H9 (cell line): ENCODE results near the gene CDR2. TPM values are rescaled to one million over a fixed set of nuclear protein-coding genes. Genes with fewer than 3 reads are reported as not detected.
A peak's percentile ranks its signal among the peaks of the same experiment; 100 is the strongest.

Experiments
- DNase-seq: peaks from one replicate; pipeline ENCODE4 v3.0.0-alpha.2; 2017
- H2AFZ ChIP-seq: one replicate; pipeline ENCODE4 v1.6.1; 2013; ENCODE audit warnings: mild to moderate bottlenecking, low read length, control low read depth, moderate library complexity
- H2AK5ac ChIP-seq: 2 replicates; pipeline ENCODE4 v1.6.1; 2013; ENCODE audit warnings: low read length, control low read depth, mixed read lengths; ENCODE audit not compliant: insufficient read length
- H2BK120ac ChIP-seq: one replicate; pipeline ENCODE4 v1.6.1; 2013; ENCODE audit warnings: low read depth, mild to moderate bottlenecking, low read length, control low read depth, inconsistent platforms; ENCODE audit not compliant: poor library complexity, severe bottlenecking
- H2BK12ac ChIP-seq: 2 replicates; pipeline ENCODE4 v1.6.1; 2013; ENCODE audit warnings: low read length, control low read depth, mixed read lengths, low read depth; ENCODE audit not compliant: insufficient read length
- H2BK15ac ChIP-seq: 2 replicates; pipeline ENCODE4 v1.6.1; 2013; ENCODE audit warnings: low read depth, low read length, control low read depth
- H2BK20ac ChIP-seq: one replicate; pipeline ENCODE4 v1.6.1; 2013; ENCODE audit warnings: low read depth, mild to moderate bottlenecking, low read length, control low read depth, inconsistent platforms; ENCODE audit not compliant: poor library complexity, severe bottlenecking
- H2BK5ac ChIP-seq: 2 replicates; pipeline ENCODE4 v1.6.1; 2013; ENCODE audit warnings: low read length, control low read depth, mixed read lengths; ENCODE audit not compliant: insufficient read length
- H3K14ac ChIP-seq: 2 replicates; pipeline ENCODE4 v1.6.1; 2013; ENCODE audit warnings: low read length, control low read depth; ENCODE audit not compliant: insufficient read depth
- H3K18ac ChIP-seq: 2 replicates; pipeline ENCODE4 v1.6.1; 2013; ENCODE audit warnings: low read depth, mild to moderate bottlenecking, mixed read lengths, low read length, control low read depth; ENCODE audit not compliant: insufficient read length
- H3K23ac ChIP-seq: 2 replicates; pipeline ENCODE4 v1.6.1; 2013; ENCODE audit warnings: low read length, control low read depth, mixed read lengths, low read depth; ENCODE audit not compliant: insufficient read length
- H3K23me2 ChIP-seq: 2 replicates; pipeline ENCODE4 v1.6.1; 2013; ENCODE audit warnings: low read depth, mild to moderate bottlenecking, mixed read lengths, low read length, control low read depth; ENCODE audit not compliant: insufficient read length, poor library complexity, severe bottlenecking
- H3K27ac ChIP-seq: 2 replicates; pipeline ENCODE4 v1.5.1; 2013; ENCODE audit warnings: low read length, control low read depth, mixed read lengths, low read depth; ENCODE audit not compliant: insufficient read length
- H3K27me3 ChIP-seq: 2 replicates; pipeline ENCODE4 v1.6.1; 2013; ENCODE audit warnings: low read length, control low read depth, inconsistent platforms; ENCODE audit not compliant: insufficient read depth
- H3K4ac ChIP-seq: 2 replicates; pipeline ENCODE4 v1.6.1; 2013; ENCODE audit warnings: low read depth, mild to moderate bottlenecking, control low read depth, inconsistent platforms, low read length, moderate library complexity
- H3K4me1 ChIP-seq: 2 replicates; pipeline ENCODE4 v1.6.1; 2013; ENCODE audit warnings: low read length, control low read depth, inconsistent platforms; ENCODE audit not compliant: insufficient read depth
- H3K4me2 ChIP-seq: 2 replicates; pipeline ENCODE4 v1.6.1; 2013; ENCODE audit warnings: low read length, control low read depth, mixed read lengths; ENCODE audit not compliant: insufficient read length, insufficient read depth
- H3K56ac ChIP-seq: 2 replicates; pipeline ENCODE4 v1.6.1; 2013; ENCODE audit warnings: low read depth, mild to moderate bottlenecking, mixed read lengths, low read length, control low read depth; ENCODE audit not compliant: insufficient read length
- H3K79me1 ChIP-seq: 2 replicates; pipeline ENCODE4 v1.6.1; 2013; ENCODE audit warnings: low read depth, mild to moderate bottlenecking, moderate library complexity, low read length, control low read depth, inconsistent platforms; ENCODE audit not compliant: insufficient read depth, poor library complexity, severe bottlenecking
- H3K79me2 ChIP-seq: 2 replicates; pipeline ENCODE4 v1.6.1; 2013; ENCODE audit warnings: low read length, control low read depth, inconsistent platforms; ENCODE audit not compliant: insufficient read depth
- H3K9ac ChIP-seq: 2 replicates; pipeline ENCODE4 v1.6.1; 2013; ENCODE audit warnings: low read length, control low read depth, mixed read lengths; ENCODE audit not compliant: insufficient read length; ENCODE audit errors: extremely low read depth
- H3K9me3 ChIP-seq: one replicate; pipeline ENCODE4 v1.6.1; 2013; ENCODE audit warnings: low read depth, low read length, inconsistent platforms; ENCODE audit not compliant: control insufficient read depth
- H3T11ph ChIP-seq: one replicate; pipeline ENCODE4 v1.6.1; 2013; ENCODE audit warnings: mild to moderate bottlenecking, low read length, control low read depth, inconsistent platforms
- H4K20me1 ChIP-seq: one replicate; pipeline ENCODE4 v1.6.1; 2013; ENCODE audit not compliant: control insufficient read depth, insufficient read length, insufficient read depth
- H4K5ac ChIP-seq: 2 replicates; pipeline ENCODE4 v1.6.1; 2013; ENCODE audit warnings: low read depth, mild to moderate bottlenecking, mixed read lengths, low read length, control low read depth; ENCODE audit not compliant: insufficient read length
- H4K8ac ChIP-seq: replicated peaks from 2 replicates; pipeline ENCODE4 v1.6.1; 2013; ENCODE audit warnings: low read length, control low read depth, mixed read lengths, low read depth; ENCODE audit not compliant: insufficient read length
- H4K91ac ChIP-seq: 2 replicates; pipeline ENCODE4 v1.6.1; 2013; ENCODE audit warnings: low read depth, mild to moderate bottlenecking, moderate library complexity, mixed read lengths, low read length, control low read depth; ENCODE audit not compliant: insufficient read length
- H3K27ac Mint-ChIP-seq, 3 experiments: 2 replicates in 2 of 3; 3 replicates in 1 of 3; pipeline ENCODE4 v1.8.0; 2020 to 2021; ENCODE audit warnings: mixed read lengths in 3 of 3, mild to moderate bottlenecking in 1 of 3, moderate library complexity in 1 of 3
- H3K27me3 Mint-ChIP-seq: 2 replicates; pipeline ENCODE4 v1.8.0; 2021; ENCODE audit warnings: low read depth, mild to moderate bottlenecking, moderate library complexity, mixed read lengths
- H3K36me3 Mint-ChIP-seq, 3 experiments: 2 replicates in 2 of 3; 3 replicates in 1 of 3; pipeline ENCODE4 v1.8.0; 2020 to 2021; ENCODE audit warnings: low read depth in 3 of 3, mixed read lengths in 3 of 3; ENCODE audit not compliant: insufficient read depth in 1 of 3
- H3K4me1 Mint-ChIP-seq, 2 experiments: 2 replicates each; pipeline ENCODE4 v1.8.0; 2020; ENCODE audit warnings: mixed read lengths in 2 of 2
- H3K4me3 Mint-ChIP-seq, 2 experiments: 2 replicates in 1 of 2; 3 replicates in 1 of 2; pipeline ENCODE4 v1.8.0; 2020 to 2021; ENCODE audit warnings: mild to moderate bottlenecking in 2 of 2, mixed read lengths in 2 of 2, moderate library complexity in 1 of 2
- H3K9me3 Mint-ChIP-seq, 2 experiments: 2 replicates in 1 of 2; 3 replicates in 1 of 2; pipeline ENCODE4 v1.8.0; 2020; ENCODE audit warnings: mild to moderate bottlenecking in 2 of 2, mixed read lengths in 2 of 2, moderate library complexity in 1 of 2
- CTCF ChIP-seq: fragments of 200-600 bp; sonication (generic); conservative IDR thresholded peaks from 3 replicates; pipeline ENCODE4 v1.8.0; 2021; ENCODE audit warnings: antibody characterized with exemption, mild to moderate bottlenecking
- WGBS: extraction: QIAGEN DNeasy Blood & Tissue Kit; methylation state at CpG from one replicate; pipeline ENCODE4 v1.1.7; 2013; ENCODE audit warnings: missing lambda C conversion rate, low lambda C conversion rate, mixed read lengths; ENCODE audit not compliant: insufficient read length; ENCODE audit errors: extremely low coverage; 5-methylcytosine and 5-hydroxymethylcytosine counted together
- total RNA-seq: library from RNA; stranded (reverse); gene quantifications from 2 replicates; pipeline ENCODE4 v1.2.1, GENCODE V29; 2021

CDR2 gene
- total RNA-seq, 1 experiment from 2014 or later = 33.4 TPM

DNA sequence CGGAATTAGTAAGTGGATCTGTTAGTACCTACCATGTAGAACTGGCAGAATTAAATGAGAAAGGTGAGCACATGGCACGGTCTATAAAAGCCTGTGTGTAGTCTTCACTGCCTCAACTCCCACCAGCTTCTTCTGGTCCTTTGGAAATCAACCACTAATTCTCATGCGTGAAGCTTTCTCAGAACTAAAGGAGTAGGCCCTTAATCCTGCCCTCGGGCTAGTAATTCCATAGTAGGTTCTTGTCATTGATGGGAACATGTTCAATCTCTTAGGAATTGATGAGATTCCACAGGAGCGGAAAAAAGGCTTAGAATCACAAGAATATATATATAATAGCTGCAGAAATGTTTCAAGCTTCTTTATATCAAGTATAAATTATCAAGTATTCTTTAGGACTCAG lies 21.7 kb downstream of the CDR2 start:
- Mint-ChIP-seq H3K4me3 (no peak overlapping the region), H3K36me3 (peaks cover 33 to 53% (median 51%) of the 10 kb centered on the region in 3 experiments), H3K27me3 (no peaks in the 10 kb centered on the region), H3K4me1 (peaks cover 19 to 24% of the 10 kb centered on the region in 2 experiments), H3K9me3 (peaks cover 0 to 4% of the 10 kb centered on the region in 2 experiments; a peak in 1 of 5 replicates), H3K27ac (peak overlapping the region in 1 of 3 experiments; percentile 49; a peak in 1 of 7 replicates)
- H3K4ac ChIP-seq = no peak overlapping the region
- H2BK12ac ChIP-seq = no peak overlapping the region
- H2BK15ac ChIP-seq = no peak overlapping the region
- DNase-seq = no peak
- H3K23ac ChIP-seq = no peak overlapping the region
- no peak overlapping the region for H3T11ph ChIP-seq
- H2AFZ ChIP-seq = no peak overlapping the region
- H4K91ac ChIP-seq = no peak overlapping the region
- no peak overlapping the region for H2AK5ac ChIP-seq
- peaks cover 10% of the 10 kb centered on the region; the same call in 1 of the 2 replicates for H3K4me1 ChIP-seq
- no peak overlapping the region for H2BK120ac ChIP-seq
- no peak overlapping the region for H2BK5ac ChIP-seq
- no peaks in the 10 kb centered on the region for H3K23me2 ChIP-seq
- H3K27ac ChIP-seq = no peak overlapping the region
- no CpG with 5 or more reads among the region's 5 CpGs for WGBS
- no peak overlapping the region for H4K5ac ChIP-seq
- no peaks in the 10 kb centered on the region for H4K20me1 ChIP-seq
- H3K79me1 ChIP-seq = no peaks in the 10 kb centered on the region
- H3K27me3 ChIP-seq = no peaks in the 10 kb centered on the region
- no peak overlapping the region for H3K14ac ChIP-seq
- no peak overlapping the region for H3K18ac ChIP-seq
- H3K56ac ChIP-seq = no peak overlapping the region
- no peak overlapping the region for H2BK20ac ChIP-seq
- TF ChIP-seq CTCF = no peak
- no peak overlapping the region for H4K8ac ChIP-seq
- H3K4me2 ChIP-seq = no peak overlapping the region
- H3K79me2 ChIP-seq = 0 out of 2 replicates have a peak, but pooled peaks cover 2% of the 10 kb centered on the region
- H3K9me3 ChIP-seq = no peaks in the 10 kb centered on the region
- H3K9ac ChIP-seq = no peak overlapping the region
